Activated effector memory CD4-positive, alpha-beta T cell treated with Interleukin-2 at 50 U/mL for 16 hours (primary cell): ENCODE results near the gene CDHR3.
"Not testable (repeated sequence)": the region's sequence is repeated elsewhere in the genome, so short reads cannot be mapped to it uniquely, and the experiment has no call there.

Experiments used
- DNase-seq: peaks from one replicate; pipeline ENCODE4 v3.0.0-alpha.2; 2020

The CDHR3 gene, protein sequence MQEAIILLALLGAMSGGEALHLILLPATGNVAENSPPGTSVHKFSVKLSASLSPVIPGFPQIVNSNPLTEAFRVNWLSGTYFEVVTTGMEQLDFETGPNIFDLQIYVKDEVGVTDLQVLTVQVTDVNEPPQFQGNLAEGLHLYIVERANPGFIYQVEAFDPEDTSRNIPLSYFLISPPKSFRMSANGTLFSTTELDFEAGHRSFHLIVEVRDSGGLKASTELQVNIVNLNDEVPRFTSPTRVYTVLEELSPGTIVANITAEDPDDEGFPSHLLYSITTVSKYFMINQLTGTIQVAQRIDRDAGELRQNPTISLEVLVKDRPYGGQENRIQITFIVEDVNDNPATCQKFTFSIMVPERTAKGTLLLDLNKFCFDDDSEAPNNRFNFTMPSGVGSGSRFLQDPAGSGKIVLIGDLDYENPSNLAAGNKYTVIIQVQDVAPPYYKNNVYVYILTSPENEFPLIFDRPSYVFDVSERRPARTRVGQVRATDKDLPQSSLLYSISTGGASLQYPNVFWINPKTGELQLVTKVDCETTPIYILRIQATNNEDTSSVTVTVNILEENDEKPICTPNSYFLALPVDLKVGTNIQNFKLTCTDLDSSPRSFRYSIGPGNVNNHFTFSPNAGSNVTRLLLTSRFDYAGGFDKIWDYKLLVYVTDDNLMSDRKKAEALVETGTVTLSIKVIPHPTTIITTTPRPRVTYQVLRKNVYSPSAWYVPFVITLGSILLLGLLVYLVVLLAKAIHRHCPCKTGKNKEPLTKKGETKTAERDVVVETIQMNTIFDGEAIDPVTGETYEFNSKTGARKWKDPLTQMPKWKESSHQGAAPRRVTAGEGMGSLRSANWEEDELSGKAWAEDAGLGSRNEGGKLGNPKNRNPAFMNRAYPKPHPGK

DNA sequence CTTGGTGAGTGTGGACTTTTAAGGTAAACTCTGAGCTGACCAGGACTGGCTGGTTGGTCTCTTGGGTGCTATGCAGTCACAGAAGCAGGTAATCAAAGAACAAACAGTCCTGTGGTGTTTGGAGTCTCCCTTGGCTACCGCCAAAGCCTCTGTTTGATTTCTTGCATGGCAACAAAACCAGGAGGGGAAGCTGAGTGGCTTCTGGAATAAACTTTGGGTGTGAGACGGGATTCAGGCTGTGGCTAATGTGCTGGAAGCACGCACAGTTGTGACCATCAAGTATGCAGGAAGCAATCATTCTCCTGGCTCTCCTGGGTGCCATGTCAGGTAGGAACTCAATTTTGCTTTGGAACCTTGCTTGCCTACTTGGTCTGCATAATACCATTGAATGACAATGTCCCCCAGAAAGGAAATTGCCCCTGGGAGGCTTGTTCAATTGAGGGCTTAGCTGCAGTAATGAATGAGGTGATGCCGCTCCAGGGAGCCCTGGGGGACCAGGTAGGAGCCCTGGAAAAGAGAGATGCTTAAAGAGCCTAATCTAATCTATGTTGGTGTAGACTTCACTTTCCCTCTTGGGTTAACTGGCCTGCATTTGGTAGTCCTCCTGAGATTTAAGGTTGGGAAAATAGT is at the start of gene CDHR3:
Gene CDHR3, plus strand, starts transcription at position 227 of the 630 bp plus-strand sequence. Its CDS starts 55 bp downstream, at position 282.
- DNase-seq = no peak

DNA sequence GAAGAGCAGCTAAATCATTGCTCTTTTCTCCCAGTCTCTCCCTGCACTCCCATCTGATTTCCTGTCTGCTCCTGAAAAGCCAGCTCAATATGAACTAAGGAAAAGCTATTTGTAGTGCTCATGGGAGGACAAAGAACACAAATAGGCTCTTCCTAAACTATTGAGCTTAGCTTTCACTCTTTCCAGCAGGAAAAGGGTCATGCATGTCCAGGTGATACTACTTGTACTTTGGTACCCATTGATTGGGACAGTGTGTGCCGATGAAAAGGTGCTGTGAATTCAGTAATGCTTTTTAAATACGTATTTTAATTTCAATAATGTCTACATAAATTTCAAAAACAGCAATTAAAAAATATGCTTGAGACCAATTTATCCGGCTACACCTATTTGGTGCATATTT is 49.1 kb upstream of the CDHR3 start:
- DNase-seq = no peak

DNA sequence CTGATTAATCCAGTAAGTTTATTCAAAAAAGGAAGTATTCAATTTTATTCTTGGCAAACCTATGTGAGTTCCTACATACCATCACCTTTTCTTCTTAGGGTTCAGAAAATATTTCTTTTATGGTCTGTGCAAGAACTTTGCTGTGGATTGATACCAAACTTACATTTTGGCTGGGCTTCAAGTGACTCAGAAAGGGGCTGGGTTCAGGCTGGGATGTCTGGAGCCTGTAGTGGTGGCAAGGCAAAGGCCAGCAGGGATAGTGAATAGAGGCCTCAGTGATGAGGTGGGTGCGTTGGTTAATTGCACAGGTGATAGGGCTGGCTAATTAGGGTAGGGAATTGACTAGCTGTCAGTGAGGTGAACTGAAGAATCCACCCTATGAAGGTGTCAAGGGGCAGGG is 46.5 kb upstream of the CDHR3 start:
- no peak for DNase-seq

DNA sequence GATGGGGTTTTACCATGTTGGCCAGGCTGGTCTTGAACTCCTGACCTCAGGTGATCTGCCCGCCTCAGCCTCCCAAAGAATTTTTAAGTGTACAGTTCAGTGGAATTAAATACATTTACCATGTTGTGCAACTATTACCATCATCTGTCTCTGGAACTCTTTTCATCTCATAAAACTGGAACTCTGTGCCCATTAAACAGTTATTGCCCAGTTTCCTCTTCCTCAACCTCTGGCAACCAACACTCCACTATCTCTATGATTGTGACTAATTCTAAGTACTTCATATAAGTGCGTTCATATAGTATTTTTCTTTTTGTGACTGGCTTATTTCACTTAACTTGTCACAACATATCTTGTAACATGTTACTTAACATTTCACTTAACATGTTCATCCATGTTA is 45.4 kb upstream of the CDHR3 start:
- no peak for DNase-seq

DNA sequence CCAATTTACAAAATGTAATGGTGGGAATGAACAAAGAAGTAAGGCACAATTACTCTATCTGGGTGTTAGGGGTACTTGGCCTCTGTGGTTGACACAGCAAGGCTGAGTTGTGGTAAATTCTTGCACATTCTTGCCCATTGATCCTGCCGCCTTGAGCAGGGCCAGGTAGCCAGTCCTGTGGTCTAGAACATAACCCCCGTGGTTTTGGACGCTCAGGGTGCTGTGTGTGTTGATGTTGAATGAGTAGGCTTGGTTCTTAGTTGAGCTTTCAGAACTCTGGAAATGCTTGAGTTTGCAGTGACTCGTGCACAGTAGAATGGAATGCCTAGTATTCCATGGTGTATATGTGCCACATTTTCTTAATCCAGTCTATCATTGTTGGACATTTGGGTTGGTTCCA is 42.3 kb upstream of the CDHR3 start:
- no peak for DNase-seq

DNA sequence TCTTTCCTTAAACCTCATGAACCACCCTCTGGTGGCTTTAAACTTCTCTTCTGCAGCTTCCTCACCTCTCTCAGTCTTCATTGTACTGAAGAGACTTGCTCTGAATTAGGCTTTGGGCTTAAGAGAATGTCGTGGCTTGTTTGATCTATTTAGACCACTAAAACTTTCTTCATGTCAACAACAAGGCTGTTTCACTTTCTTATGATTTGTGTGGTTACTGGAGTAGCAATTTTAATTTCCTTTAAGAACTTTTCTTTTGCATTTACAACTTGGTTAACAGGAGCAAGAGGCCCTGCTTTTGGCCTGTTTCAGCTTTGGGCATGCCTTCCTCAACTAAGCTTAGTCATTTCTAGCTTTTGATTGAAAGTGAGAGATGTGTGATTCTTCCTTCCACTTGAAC is 38.1 kb upstream of the CDHR3 start:
- no peak for DNase-seq

DNA sequence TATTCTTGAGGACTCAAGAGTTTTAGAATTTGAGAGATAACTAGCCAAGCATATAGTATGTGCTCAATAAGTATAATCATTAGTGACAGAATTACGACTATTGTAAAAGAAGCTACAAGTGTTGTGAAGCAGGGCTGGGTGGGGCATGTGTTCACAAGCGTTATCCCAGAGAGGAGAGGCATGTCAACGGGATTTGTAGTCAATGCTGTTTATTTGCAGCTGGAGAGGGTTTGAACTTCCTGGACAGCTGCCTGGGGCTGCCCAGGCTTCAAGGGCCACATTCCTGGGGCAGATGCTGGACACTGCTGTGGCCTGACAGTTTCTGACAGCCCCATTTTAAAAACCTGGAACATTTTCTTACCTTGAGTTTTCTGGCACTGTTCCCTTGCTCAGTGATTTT is 36.9 kb upstream of the CDHR3 start:
- DNase-seq = no peak

DNA sequence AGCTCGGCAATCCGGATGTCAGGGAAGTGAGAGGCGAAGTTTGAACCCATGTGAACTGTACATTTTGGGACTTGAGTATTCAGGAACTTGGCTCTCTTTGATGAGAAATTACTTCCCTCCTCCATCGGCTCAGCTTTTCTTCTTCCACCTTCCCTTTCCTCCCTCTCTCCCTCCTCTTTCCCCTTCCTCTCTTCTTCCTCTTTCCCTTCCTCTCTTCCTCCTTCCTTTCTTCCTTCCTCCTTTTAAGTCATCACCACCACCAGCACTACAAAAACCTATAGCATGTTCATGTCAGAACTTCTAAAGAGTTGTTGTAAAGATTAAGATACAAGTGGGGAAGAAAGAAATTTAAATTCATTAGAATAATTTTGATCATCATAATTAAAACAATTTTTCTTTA is 31.9 kb upstream of the CDHR3 start:
- DNase-seq = no peak

DNA sequence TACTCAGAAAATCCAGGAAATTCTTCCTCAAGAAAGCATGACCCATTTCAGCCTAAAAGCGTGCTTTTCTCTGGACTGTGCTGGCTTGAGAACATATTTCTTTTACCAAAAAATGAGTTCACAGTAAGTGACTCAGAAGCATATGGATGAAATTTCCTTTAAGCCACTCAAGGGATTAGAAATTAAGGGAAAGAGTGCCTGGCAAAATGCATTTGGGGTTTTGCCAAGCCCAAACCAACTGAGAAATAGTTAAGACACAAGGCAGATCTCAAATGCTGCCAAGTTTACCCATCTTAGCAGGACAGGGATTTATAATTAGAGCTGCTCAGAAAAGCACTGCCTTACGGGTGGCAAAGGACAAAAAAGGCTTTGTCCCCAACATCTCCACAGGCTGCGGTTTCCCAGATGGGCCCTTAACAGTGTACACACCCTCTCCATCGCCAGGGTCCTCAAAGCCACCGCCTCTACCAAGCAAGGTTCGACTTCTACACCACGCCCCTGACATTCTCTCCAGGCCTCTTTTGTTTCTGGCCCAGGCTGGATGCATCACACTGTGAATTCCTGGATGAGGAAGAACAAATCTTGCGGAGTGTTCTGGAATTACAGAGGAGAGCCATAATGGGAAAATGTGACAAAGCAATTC is 30.1 kb upstream of the CDHR3 start:
- DNase-seq = no peak

DNA sequence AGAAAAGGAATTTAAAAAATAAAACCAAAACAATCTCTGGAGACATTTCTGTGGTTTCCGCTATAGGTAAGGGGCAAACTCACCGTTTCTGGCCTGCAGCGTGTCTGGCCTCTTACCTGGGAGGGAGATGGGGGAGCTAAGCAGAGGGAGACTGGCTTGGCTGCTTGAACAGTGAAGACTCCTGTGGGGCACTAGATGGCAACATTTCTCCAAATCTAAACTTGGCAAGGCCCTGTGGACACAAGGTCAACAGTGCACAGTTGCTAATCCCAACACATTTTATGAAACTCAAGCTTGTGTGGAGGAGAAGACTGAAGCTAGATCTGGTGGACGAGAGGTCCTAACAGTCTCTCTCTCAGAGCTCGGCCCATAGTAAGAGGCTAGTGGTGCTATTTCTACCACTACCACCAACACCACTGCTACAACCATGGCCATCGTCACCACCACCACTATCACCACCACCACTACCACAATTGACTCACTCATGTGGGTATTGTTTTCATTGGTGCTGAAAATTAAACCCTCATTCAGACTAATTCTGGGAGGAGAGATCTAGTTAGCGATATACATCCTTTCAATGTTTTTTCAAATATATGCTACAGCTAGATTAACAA is 28.4 kb upstream of the CDHR3 start:
- DNase-seq = no peak

DNA sequence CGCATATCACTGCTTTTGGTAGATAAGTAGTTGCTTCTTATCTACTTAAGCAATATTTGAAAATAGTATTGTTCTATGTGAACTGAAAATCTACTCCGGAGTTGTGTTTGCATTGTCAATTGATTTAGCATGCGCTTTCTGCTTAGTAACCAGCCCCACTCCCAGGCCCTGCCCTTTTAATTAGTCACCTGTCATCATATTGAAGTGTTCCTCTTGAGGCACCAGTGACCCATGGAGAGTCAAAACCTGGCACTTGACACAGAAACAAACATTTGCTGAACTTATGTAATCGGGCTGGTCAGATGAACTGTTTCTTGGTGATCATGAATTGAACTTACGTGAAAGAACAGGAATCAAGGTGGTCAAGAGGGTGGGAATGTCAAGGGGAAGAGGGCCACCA is 27.8 kb upstream of the CDHR3 start:
- DNase-seq = no peak

DNA sequence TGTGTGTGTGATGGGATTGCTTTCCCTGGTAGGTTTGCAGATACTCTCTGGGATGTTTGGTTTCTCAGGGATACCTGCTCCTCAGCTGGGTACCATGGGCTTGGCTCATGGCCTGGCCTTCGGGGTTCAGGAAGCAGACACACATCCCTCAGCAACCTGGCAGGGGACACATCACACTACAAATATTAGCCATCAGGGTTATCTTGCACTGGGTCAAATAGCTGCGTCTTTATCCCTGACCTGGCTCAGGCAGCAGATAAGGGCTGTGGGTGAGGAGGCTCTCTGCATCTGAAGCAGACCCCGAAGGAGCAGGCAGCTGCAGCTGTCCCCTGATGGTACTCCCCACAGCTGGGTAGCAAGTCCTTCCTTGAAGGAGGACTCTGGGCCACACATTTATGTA is 25.7 kb upstream of the CDHR3 start:
- no peak for DNase-seq

DNA sequence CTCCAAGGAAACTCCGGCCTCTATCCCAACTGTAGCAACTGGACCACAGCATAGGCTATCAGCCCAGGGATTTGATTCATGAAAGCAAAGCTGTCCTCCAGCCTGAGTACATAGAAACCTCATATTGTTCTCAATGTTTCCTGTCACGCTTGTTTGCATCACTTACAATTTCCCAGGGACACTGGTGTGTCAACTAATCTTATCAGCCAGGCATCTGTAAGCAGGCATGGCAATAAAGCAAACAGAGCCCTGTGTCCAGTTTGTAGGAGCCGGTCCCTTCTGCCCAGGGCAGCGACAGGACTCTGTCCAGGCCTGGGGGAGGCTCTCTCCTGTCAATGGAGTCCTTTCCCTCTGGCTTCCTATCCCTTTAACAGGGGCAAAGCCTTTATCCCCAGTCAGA is 23.0 kb upstream of the CDHR3 start:
- no peak for DNase-seq

DNA sequence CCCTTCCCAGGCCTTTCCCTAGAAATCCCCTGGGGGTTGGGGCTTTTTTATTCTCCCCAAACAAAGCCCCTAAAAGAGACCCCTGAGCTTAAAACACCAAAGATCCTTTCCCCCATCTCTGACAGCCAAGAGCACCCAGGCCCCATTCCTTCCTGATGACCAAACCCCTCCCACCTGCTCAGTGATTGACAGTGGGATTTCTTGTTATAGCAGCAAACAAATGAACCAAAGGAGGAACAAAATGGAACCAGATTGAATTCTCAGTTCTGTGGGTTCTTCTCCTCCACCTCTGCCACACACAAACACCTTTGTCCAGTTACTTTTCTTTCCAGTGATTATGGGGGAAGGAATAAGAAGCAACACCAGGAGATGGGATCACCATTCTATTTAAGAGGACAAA is 21.5 kb upstream of the CDHR3 start:
- DNase-seq = no peak

DNA sequence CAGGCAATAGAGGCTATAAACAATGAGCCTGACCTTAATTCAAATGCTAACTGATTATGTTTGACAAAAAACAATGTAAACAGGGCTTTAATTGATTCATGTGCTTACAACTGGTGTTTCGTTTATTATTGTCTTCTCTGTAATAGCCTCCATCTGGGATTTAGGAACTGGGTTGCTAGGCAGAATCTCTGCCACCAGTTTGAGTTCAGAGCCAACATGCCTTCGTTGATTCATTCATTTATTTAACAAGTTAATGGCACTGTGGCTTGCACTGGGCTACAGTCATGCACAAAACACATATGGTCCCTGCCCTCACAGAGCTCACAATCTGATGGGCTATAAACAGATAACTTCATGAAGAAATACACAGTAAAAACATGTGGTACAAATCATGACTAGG is 19.6 kb upstream of the CDHR3 start:
- DNase-seq = no peak

DNA sequence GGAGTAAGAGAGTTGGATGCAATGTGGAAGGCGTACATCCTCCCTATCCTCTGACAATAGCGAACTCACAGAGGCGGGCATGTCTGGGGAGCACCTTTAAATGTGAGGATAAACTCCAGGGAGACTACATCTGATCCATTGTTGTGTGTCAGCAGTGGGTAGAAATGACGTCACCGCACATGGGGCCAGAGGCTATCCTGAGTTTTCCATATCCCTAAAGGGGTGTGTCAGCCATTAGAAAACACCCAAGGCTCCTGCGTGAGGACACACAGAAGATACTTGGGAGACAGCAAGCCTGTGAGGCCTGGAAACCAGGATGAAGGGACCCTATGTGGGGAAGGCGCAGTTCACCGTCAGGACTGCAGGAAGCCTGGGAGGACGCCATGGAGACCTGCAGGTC is 17.2 kb upstream of the CDHR3 start:
- DNase-seq = no peak

DNA sequence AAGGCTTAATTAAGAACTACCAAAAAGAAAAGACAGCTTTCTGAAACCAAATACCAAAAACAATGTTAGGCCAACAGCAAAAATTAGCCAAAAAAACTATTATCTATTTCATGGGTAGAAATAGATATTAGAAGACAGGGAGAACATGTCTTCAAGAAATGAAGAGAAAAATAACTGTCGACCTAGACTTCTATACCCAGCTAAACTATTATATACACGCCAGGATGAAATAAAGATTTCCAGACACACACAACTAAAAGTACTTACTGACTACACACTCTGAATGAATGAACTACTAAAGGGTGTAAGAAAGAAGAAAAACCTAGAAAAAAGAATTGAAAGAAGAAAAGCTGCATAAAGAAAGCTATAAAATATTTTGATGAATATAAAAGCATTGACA is 11.5 kb upstream of the CDHR3 start:
- DNase-seq = no peak

DNA sequence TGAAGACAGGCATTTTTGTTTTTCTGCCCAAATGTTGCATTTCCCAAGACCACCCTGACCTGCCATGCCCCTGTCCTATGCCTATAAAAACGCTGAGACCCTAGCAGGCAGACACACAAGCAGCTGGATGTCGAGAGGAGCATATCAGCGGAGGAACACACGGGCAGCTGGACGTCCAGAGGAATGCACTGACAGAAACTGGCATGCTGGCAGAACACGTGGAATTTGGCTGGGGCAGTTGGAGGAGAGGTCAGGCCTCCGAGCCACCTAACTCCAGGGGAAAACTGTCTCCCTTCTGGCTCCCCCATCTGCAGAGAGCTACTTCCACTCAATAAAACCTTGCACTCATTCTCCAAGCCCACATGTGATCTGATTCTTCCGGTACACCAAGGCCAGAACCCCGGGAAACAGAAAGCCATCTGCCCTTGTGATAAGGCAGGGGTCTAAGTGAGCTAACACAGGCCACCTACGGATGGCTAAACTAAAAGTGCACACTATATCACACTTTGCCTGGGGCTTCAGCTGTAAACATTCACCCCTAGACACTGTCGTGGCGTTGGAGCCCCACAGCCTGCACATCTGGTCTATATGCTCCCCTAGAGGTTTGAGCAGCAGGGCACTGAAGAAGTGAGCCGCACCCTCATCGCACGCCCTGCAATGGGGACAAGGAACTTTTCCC is 10.0 kb upstream of the CDHR3 start:
- no peak for DNase-seq

DNA sequence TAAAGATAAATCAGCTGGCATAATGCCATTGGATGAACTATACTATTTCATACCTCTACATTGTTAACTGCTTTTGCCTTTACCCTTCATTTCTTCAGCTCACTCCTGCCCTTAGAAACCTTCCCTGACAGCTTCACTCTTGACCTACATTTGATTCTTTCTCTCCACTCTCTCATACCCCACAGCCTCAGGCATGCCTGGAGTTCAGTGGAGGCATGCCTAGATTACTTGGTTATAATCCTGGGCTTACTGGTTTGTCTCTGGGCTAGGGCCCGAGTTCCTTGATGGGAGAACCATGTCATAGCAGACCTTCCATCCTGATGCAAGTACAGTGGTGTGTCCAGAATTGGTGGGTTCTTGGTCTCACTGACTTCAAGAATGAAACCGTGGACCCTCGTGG is 8.4 kb upstream of the CDHR3 start:
- DNase-seq = no peak

DNA sequence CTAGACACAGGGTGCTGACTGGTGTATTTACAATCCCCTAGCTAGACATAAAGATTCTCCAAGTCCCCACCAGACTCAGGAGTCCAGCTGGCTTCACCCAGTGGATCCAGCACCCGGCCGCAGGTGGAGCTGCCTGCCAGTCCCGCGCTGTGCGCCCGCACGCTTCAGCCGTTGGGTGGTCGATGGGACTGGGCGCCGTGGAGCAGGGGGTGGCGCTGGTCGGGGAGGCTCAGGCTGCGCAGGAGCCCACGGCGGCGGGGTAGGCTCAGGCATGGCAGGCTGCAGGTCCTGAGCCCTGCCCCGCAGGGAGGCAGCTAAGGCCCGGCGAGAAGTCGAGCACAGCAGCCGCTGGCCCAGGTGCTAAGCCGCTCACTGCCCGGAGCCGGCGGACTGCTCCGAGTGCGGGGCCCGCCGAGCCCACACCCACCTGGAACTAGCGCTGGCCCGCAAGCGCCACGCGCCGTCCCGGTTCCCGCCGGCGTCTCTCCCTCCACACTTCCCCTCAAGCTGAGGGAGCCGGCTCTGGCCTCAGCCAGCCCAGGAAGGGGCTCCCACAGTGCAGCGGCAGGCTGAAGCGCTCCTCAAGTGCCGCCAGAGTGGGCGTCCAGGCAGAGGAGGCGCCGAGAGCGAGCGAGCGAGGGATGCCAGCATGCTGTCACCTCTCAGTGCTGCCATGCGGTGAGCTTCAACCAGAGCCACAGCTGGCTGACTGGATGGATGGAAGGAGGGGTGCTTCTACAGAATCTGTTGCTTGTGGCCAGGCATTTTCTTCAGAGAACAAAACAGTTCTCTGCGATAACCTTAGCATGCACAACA is 7.2 kb upstream of the CDHR3 start:
- DNase-seq = not testable (repeated sequence)

DNA sequence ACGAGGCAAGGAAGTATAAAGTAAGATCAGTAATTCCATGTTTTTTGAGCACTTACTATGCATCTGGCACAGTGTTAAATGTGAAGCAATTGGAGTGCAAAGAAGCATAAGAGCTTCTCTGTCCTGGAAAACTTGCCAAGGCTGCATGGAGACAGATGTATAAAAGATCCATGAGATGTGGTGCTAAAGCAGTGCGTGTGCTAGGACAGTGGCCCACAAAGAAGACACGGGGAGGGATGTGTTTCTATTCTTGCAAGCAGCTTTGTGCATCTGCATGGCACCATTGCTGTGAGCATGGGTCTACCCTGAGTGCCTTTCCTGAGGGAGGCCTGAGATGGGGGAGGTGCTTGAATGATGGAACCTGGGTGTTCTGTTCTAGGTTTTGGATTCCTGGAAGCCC is 5.1 kb upstream of the CDHR3 start:
- no peak for DNase-seq
